ENCODE results near the gene CD320.

- TF ChIP-seq POLR2AphosphoS5 (IDR thresholded peaks at IDR 0.05; ENCODE audit: low read depth) (no peak), CTCF (conservative IDR thresholded peaks at IDR 0.05; ENCODE audit: low read depth in 2 of 2) (no peak), EZH2 (IDR thresholded peaks at IDR 0.05; ENCODE audit: low read depth, unreplicated experiment) (no peak), CREB1 (CRISPR knock-in tag; IDR thresholded peaks at IDR 0.05; ENCODE audit: low read depth) (no peak), STAT1 (IDR thresholded peaks at IDR 0.05; ENCODE audit: unreplicated experiment) (no peak), EZH2phosphoT487 (IDR thresholded peaks at IDR 0.05; ENCODE audit: unreplicated experiment) (no peak), REST (IDR thresholded peaks at IDR 0.05; ENCODE audit: unreplicated experiment) (no peak), ETS1 (IDR thresholded peaks at IDR 0.05) (no peak)
Observed at GRCh38 chr19:8253678-8254077, 54.5 kb downstream of the CD320 start.
